ENCODE results near the gene SLC4A9.

The SLC4A9 gene

GRCh38 chr5:140401362-140402257, 41.6 kb downstream of the SLC4A9 start, which contains the start of gene ANKHD1:
Gene ANKHD1, plus strand, starts transcription at chr5:140401833. Its CDS starts 135 bp downstream, at chr5:140401968.
- Histone ChIP-seq H3K27me3 (no peaks in the 10 kb centered on the region), H3K4me3 (ENCODE audit: low read depth in 1 of 2, low read length in 1 of 2) (peak within 1 kb of the TSS; percentile 85 to 98), H3K9me3 (no peaks in the 10 kb centered on the region), H3K27ac (peak within 1 kb of the TSS; percentile 99), H3K4me1 (ENCODE audit: control insufficient read depth in 1 of 2, insufficient read depth in 1 of 2, low read depth in 1 of 2, low read length in 1 of 2) (peaks cover 31 to 34% of the 10 kb centered on the region in 2 experiments), H3K36me3 (peaks cover 9% of the 10 kb centered on the region)
- TF ChIP-seq CTCF (IDR thresholded peaks at IDR 0.05) = peak; percentile 48

GRCh38 chr5:140402258-140403074, 42.5 kb downstream of the SLC4A9 start:
- no peak for TF ChIP-seq CTCF (IDR thresholded peaks at IDR 0.05)

GRCh38 chr5:140403613-140404012, 43.6 kb downstream of the SLC4A9 start:
- peak overlapping the region; percentile 99 for H3K27ac ChIP-seq
- peaks cover 31 to 34% of the 10 kb centered on the region in 2 experiments for H3K4me1 ChIP-seq (ENCODE audit: control insufficient read depth in 1 of 2, insufficient read depth in 1 of 2, low read depth in 1 of 2, low read length in 1 of 2)
- H3K9me3 ChIP-seq = no peaks in the 10 kb centered on the region
- peaks cover 12% of the 10 kb centered on the region for H3K36me3 ChIP-seq
- no peaks in the 10 kb centered on the region for H3K27me3 ChIP-seq
- TF ChIP-seq CTCF (IDR thresholded peaks at IDR 0.05) = no peak
- peak overlapping the region in 1 of 2 experiments; percentile 98 for H3K4me3 ChIP-seq (ENCODE audit: low read depth in 1 of 2, low read length in 1 of 2)

More at GRCh38 chr5:140402258-140403074, 42.5 kb downstream of the SLC4A9 start:
- peak overlapping the region; percentile 99 for H3K27ac ChIP-seq
- H3K4me1 ChIP-seq (ENCODE audit: control insufficient read depth in 1 of 2, insufficient read depth in 1 of 2, low read depth in 1 of 2, low read length in 1 of 2) = peaks cover 31 to 34% of the 10 kb centered on the region in 2 experiments
- H3K36me3 ChIP-seq = peaks cover 12% of the 10 kb centered on the region
- no peaks in the 10 kb centered on the region for H3K27me3 ChIP-seq
- H3K9me3 ChIP-seq = no peaks in the 10 kb centered on the region
- peak overlapping the region; percentile 85 to 98 for H3K4me3 ChIP-seq (ENCODE audit: low read depth in 1 of 2, low read length in 1 of 2)

- H3K27ac ChIP-seq = peak overlapping the region; percentile 21
Observed at GRCh38 chr5:140408750-140409241, 48.8 kb downstream of the SLC4A9 start.

More at GRCh38 chr5:140408750-140409241, 48.8 kb downstream of the SLC4A9 start:
- no peak overlapping the region for H3K4me3 ChIP-seq (ENCODE audit: low read depth in 1 of 2, low read length in 1 of 2)
- H3K9me3 ChIP-seq = no peaks in the 10 kb centered on the region
- peaks cover 13 to 16% of the 10 kb centered on the region in 2 experiments for H3K4me1 ChIP-seq (ENCODE audit: control insufficient read depth in 1 of 2, insufficient read depth in 1 of 2, low read depth in 1 of 2, low read length in 1 of 2)
- no peaks in the 10 kb centered on the region for H3K27me3 ChIP-seq
- no peak for TF ChIP-seq CTCF (IDR thresholded peaks at IDR 0.05)
- H3K36me3 ChIP-seq = peaks cover 25% of the 10 kb centered on the region

Measured in neutrophil (primary cell).